H9 (cell line): ENCODE measurements around the gene HPDL. TPM values are rescaled to one million over a fixed set of nuclear protein-coding genes. Genes with fewer than 3 reads are reported as not detected.

Experiments used
- DNase-seq: peaks from one replicate; pipeline ENCODE4 v3.0.0-alpha.2; 2017
- H2AFZ ChIP-seq: one replicate; pipeline ENCODE4 v1.6.1; 2013; ENCODE audit warnings: mild to moderate bottlenecking, low read length, control low read depth, moderate library complexity
- H2AK5ac ChIP-seq: 2 replicates; pipeline ENCODE4 v1.6.1; 2013; ENCODE audit warnings: low read length, control low read depth, mixed read lengths; ENCODE audit not compliant: insufficient read length
- H2BK120ac ChIP-seq: one replicate; pipeline ENCODE4 v1.6.1; 2013; ENCODE audit warnings: low read depth, mild to moderate bottlenecking, low read length, control low read depth, inconsistent platforms; ENCODE audit not compliant: poor library complexity, severe bottlenecking
- H2BK12ac ChIP-seq: 2 replicates; pipeline ENCODE4 v1.6.1; 2013; ENCODE audit warnings: low read length, control low read depth, mixed read lengths, low read depth; ENCODE audit not compliant: insufficient read length
- H2BK15ac ChIP-seq: 2 replicates; pipeline ENCODE4 v1.6.1; 2013; ENCODE audit warnings: low read depth, low read length, control low read depth
- H2BK20ac ChIP-seq: one replicate; pipeline ENCODE4 v1.6.1; 2013; ENCODE audit warnings: low read depth, mild to moderate bottlenecking, low read length, control low read depth, inconsistent platforms; ENCODE audit not compliant: poor library complexity, severe bottlenecking
- H2BK5ac ChIP-seq: 2 replicates; pipeline ENCODE4 v1.6.1; 2013; ENCODE audit warnings: low read length, control low read depth, mixed read lengths; ENCODE audit not compliant: insufficient read length
- H3K14ac ChIP-seq: 2 replicates; pipeline ENCODE4 v1.6.1; 2013; ENCODE audit warnings: low read length, control low read depth; ENCODE audit not compliant: insufficient read depth
- H3K18ac ChIP-seq: 2 replicates; pipeline ENCODE4 v1.6.1; 2013; ENCODE audit warnings: low read depth, mild to moderate bottlenecking, mixed read lengths, low read length, control low read depth; ENCODE audit not compliant: insufficient read length
- H3K23ac ChIP-seq: 2 replicates; pipeline ENCODE4 v1.6.1; 2013; ENCODE audit warnings: low read length, control low read depth, mixed read lengths, low read depth; ENCODE audit not compliant: insufficient read length
- H3K23me2 ChIP-seq: 2 replicates; pipeline ENCODE4 v1.6.1; 2013; ENCODE audit warnings: low read depth, mild to moderate bottlenecking, mixed read lengths, low read length, control low read depth; ENCODE audit not compliant: insufficient read length, poor library complexity, severe bottlenecking
- H3K27ac ChIP-seq: 2 replicates; pipeline ENCODE4 v1.5.1; 2013; ENCODE audit warnings: low read length, control low read depth, mixed read lengths, low read depth; ENCODE audit not compliant: insufficient read length
- H3K27me3 ChIP-seq: 2 replicates; pipeline ENCODE4 v1.6.1; 2013; ENCODE audit warnings: low read length, control low read depth, inconsistent platforms; ENCODE audit not compliant: insufficient read depth
- H3K4ac ChIP-seq: 2 replicates; pipeline ENCODE4 v1.6.1; 2013; ENCODE audit warnings: low read depth, mild to moderate bottlenecking, control low read depth, inconsistent platforms, low read length, moderate library complexity
- H3K4me1 ChIP-seq: 2 replicates; pipeline ENCODE4 v1.6.1; 2013; ENCODE audit warnings: low read length, control low read depth, inconsistent platforms; ENCODE audit not compliant: insufficient read depth
- H3K4me2 ChIP-seq: 2 replicates; pipeline ENCODE4 v1.6.1; 2013; ENCODE audit warnings: low read length, control low read depth, mixed read lengths; ENCODE audit not compliant: insufficient read length, insufficient read depth
- H3K56ac ChIP-seq: 2 replicates; pipeline ENCODE4 v1.6.1; 2013; ENCODE audit warnings: low read depth, mild to moderate bottlenecking, mixed read lengths, low read length, control low read depth; ENCODE audit not compliant: insufficient read length
- H3K79me1 ChIP-seq: 2 replicates; pipeline ENCODE4 v1.6.1; 2013; ENCODE audit warnings: low read depth, mild to moderate bottlenecking, moderate library complexity, low read length, control low read depth, inconsistent platforms; ENCODE audit not compliant: insufficient read depth, poor library complexity, severe bottlenecking
- H3K79me2 ChIP-seq: 2 replicates; pipeline ENCODE4 v1.6.1; 2013; ENCODE audit warnings: low read length, control low read depth, inconsistent platforms; ENCODE audit not compliant: insufficient read depth
- H3K9ac ChIP-seq: 2 replicates; pipeline ENCODE4 v1.6.1; 2013; ENCODE audit warnings: low read length, control low read depth, mixed read lengths; ENCODE audit not compliant: insufficient read length; ENCODE audit errors: extremely low read depth
- H3K9me3 ChIP-seq: one replicate; pipeline ENCODE4 v1.6.1; 2013; ENCODE audit warnings: low read depth, low read length, inconsistent platforms; ENCODE audit not compliant: control insufficient read depth
- H3T11ph ChIP-seq: one replicate; pipeline ENCODE4 v1.6.1; 2013; ENCODE audit warnings: mild to moderate bottlenecking, low read length, control low read depth, inconsistent platforms
- H4K20me1 ChIP-seq: one replicate; pipeline ENCODE4 v1.6.1; 2013; ENCODE audit not compliant: control insufficient read depth, insufficient read length, insufficient read depth
- H4K5ac ChIP-seq: 2 replicates; pipeline ENCODE4 v1.6.1; 2013; ENCODE audit warnings: low read depth, mild to moderate bottlenecking, mixed read lengths, low read length, control low read depth; ENCODE audit not compliant: insufficient read length
- H4K8ac ChIP-seq: replicated peaks from 2 replicates; pipeline ENCODE4 v1.6.1; 2013; ENCODE audit warnings: low read length, control low read depth, mixed read lengths, low read depth; ENCODE audit not compliant: insufficient read length
- H4K91ac ChIP-seq: 2 replicates; pipeline ENCODE4 v1.6.1; 2013; ENCODE audit warnings: low read depth, mild to moderate bottlenecking, moderate library complexity, mixed read lengths, low read length, control low read depth; ENCODE audit not compliant: insufficient read length
- H3K27ac Mint-ChIP-seq, 3 experiments: 2 replicates in 2 of 3; 3 replicates in 1 of 3; pipeline ENCODE4 v1.8.0; 2020 to 2021; ENCODE audit warnings: mixed read lengths in 3 of 3, mild to moderate bottlenecking in 1 of 3, moderate library complexity in 1 of 3
- H3K27me3 Mint-ChIP-seq: 2 replicates; pipeline ENCODE4 v1.8.0; 2021; ENCODE audit warnings: low read depth, mild to moderate bottlenecking, moderate library complexity, mixed read lengths
- H3K36me3 Mint-ChIP-seq, 3 experiments: 2 replicates in 2 of 3; 3 replicates in 1 of 3; pipeline ENCODE4 v1.8.0; 2020 to 2021; ENCODE audit warnings: low read depth in 3 of 3, mixed read lengths in 3 of 3; ENCODE audit not compliant: insufficient read depth in 1 of 3
- H3K4me1 Mint-ChIP-seq, 2 experiments: 2 replicates each; pipeline ENCODE4 v1.8.0; 2020; ENCODE audit warnings: mixed read lengths in 2 of 2
- H3K4me3 Mint-ChIP-seq, 2 experiments: 2 replicates in 1 of 2; 3 replicates in 1 of 2; pipeline ENCODE4 v1.8.0; 2020 to 2021; ENCODE audit warnings: mild to moderate bottlenecking in 2 of 2, mixed read lengths in 2 of 2, moderate library complexity in 1 of 2
- H3K9me3 Mint-ChIP-seq, 2 experiments: 2 replicates in 1 of 2; 3 replicates in 1 of 2; pipeline ENCODE4 v1.8.0; 2020; ENCODE audit warnings: mild to moderate bottlenecking in 2 of 2, mixed read lengths in 2 of 2, moderate library complexity in 1 of 2
- CTCF ChIP-seq: fragments of 200-600 bp; sonication (generic); conservative IDR thresholded peaks from 3 replicates; pipeline ENCODE4 v1.8.0; 2021; ENCODE audit warnings: antibody characterized with exemption, mild to moderate bottlenecking
- WGBS: extraction: QIAGEN DNeasy Blood & Tissue Kit; methylation state at CpG from one replicate; pipeline ENCODE4 v1.1.7; 2013; ENCODE audit warnings: missing lambda C conversion rate, low lambda C conversion rate, mixed read lengths; ENCODE audit not compliant: insufficient read length; ENCODE audit errors: extremely low coverage; 5-methylcytosine and 5-hydroxymethylcytosine counted together
- total RNA-seq: library from RNA; stranded (reverse); gene quantifications from 2 replicates; pipeline ENCODE4 v1.2.1, GENCODE V29; 2021

HPDL gene
- total RNA-seq, 1 experiment from 2014 or later: 10.6 TPM

GRCh38 chr1:45331436-45332345 lies 5.0 kb downstream of the HPDL start:
- Mint-ChIP-seq H3K27me3 (no peaks in the 10 kb centered on the region), H3K9me3 (no peaks in the 10 kb centered on the region), H3K4me1 (peaks cover 34 to 48% of the 10 kb centered on the region in 2 experiments), H3K27ac (no peak overlapping the region), H3K36me3 (peaks cover 31 to 58% (median 51%) of the 10 kb centered on the region in 3 experiments; a peak in 6 of 7 replicates), H3K4me3 (no peak overlapping the region)
- no peak overlapping the region for H2BK20ac ChIP-seq
- H2BK5ac ChIP-seq: no peak overlapping the region
- no peak overlapping the region for H2BK15ac ChIP-seq
- no peaks in the 10 kb centered on the region for H3K79me2 ChIP-seq
- H2AK5ac ChIP-seq: no peak overlapping the region
- no peak overlapping the region for H2BK12ac ChIP-seq
- no peak overlapping the region for H3T11ph ChIP-seq
- no peaks in the 10 kb centered on the region for H3K9me3 ChIP-seq
- H2AFZ ChIP-seq: no peak overlapping the region
- H3K27me3 ChIP-seq: no peaks in the 10 kb centered on the region
- no peak for DNase-seq
- H3K4me2 ChIP-seq: no peak overlapping the region
- H3K23ac ChIP-seq: no peak overlapping the region
- H3K27ac ChIP-seq: no peak overlapping the region
- H3K4me1 ChIP-seq: peaks cover 4% of the 10 kb centered on the region; the same call in 1 of the 2 replicates
- H4K91ac ChIP-seq: no peak overlapping the region
- H4K5ac ChIP-seq: no peak overlapping the region
- peaks cover 16% of the 10 kb centered on the region for H3K23me2 ChIP-seq
- no peak overlapping the region for H3K18ac ChIP-seq
- H2BK120ac ChIP-seq: no peak overlapping the region
- WGBS: no CpG with 5 or more reads among the region's 18 CpGs
- no peak overlapping the region for H3K9ac ChIP-seq
- H4K8ac ChIP-seq: no peak overlapping the region
- TF ChIP-seq CTCF: no peak
- H3K56ac ChIP-seq: no peak overlapping the region
- H3K14ac ChIP-seq: no peak overlapping the region
- no peak overlapping the region for H3K4ac ChIP-seq
- no peaks in the 10 kb centered on the region for H4K20me1 ChIP-seq
- no peaks in the 10 kb centered on the region for H3K79me1 ChIP-seq
